Measurements from ENCODE around the gene TBC1D3K.
"Not testable (repeated sequence)": the region's sequence is repeated elsewhere in the genome, so short reads cannot be mapped to it uniquely, and the experiment has no call there.

The TBC1D3K gene

DNA sequence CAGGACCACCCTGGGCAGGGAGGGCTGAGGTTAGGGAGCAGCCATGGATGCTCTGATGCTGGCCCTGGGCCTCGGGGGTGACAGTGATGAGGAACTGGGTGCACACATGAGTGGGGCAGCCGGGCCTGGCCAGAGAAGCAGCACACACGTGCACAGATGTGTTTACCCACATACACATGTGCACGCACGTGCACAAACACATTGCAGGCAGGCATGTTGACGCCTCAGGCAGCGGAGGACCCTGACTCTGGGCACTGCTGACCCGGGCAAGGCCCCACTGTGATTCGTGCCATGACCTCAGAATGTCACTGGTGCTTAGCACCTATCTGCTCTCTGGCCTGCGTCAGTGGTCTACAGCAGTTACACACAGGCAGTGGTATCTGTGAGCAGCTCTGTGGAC lies at the start of gene TBC1D3K:
Gene TBC1D3K, plus strand, starts transcription at position 301 of the 400 bp plus-strand sequence. CDS start 1,585 bp downstream, outside the sequence.
- in situ Hi-C loops (cut with MboI; ENCODE audit: low sequenced_read_pairs), result not testable (repeated sequence)

GRCh38 chr17:37884516-37884915 lies 39.7 kb upstream of the TBC1D3K start:
- in situ Hi-C loops (cut with MboI; ENCODE audit: low sequenced_read_pairs), result no loop called here

- in situ Hi-C loops (cut with MboI; ENCODE audit: low sequenced_read_pairs), result no loop called here
Observed at GRCh38 chr17:37885136-37885535, 39.1 kb upstream of the TBC1D3K start.

GRCh38 chr17:37888881-37889280 lies 35.3 kb upstream of the TBC1D3K start:
- in situ Hi-C loops (cut with MboI; ENCODE audit: low sequenced_read_pairs), result no loop called here

DNA sequence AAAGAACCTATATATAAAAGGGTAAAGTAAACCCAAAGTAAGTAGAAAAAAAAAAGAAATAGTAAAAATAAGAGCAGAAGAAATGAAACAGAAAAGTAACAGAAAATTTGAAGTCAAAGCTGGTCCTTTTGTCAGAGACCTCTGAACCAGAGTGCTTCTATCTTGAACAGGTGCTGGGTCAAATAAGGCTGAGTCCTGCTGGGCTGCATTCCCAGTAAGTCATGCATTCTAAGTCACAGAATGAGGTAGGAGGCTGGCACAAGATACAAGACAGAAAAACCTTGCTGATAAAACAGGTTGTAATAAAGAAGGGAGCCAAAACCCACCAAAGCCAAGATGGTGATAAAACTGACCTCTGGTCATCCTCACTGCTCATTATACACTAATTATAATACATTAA lies 27.3 kb upstream of the TBC1D3K start:
- in situ Hi-C loops (cut with MboI; ENCODE audit: low sequenced_read_pairs), result not testable (repeated sequence)

Measured in hTERT RPE-1 (cell line).